K562 (cell line): ENCODE data around the gene ADARB2. TPM values are rescaled to one million over a fixed set of nuclear protein-coding genes. Genes with fewer than 3 reads are reported as not detected.

Experiments used
- ATAC-seq: fragments of 200-7000 bp; cut with Tn5 transposase; 3 replicates; pipeline ENCODE4 v1.9.1; 2020; ENCODE audit warnings: moderate library complexity
- BruUV-seq: library from RNA; stranded (reverse); fragments of 400-500 nt; replicated peaks from 2 replicates; lab custom pipeline; 2021; lab: Mats Ljungman, UMichigan
- CTCF ChIA-PET: fragments of 300-600 bp; formaldehyde crosslinking; extraction: SDS; loops from one replicate; lab custom pipeline; 2021; ENCODE audit warnings: low intra/inter-chr PET ratio; lab: Yijun Ruan, JAX
- POLR2A ChIA-PET: fragments of 300-600, 350-650 bp; sonication (Branson Sonifier 250); formaldehyde crosslinking; extraction: SDS; loops from one replicate; lab custom pipeline; 2021; ENCODE audit warnings: antibody characterized with exemption, inconsistent platforms; lab: Yijun Ruan, JAX
- DNase-seq, 4 experiments: peaks; one replicate each; pipeline versions ENCODE4 v3.0.0 to v3.0.0-alpha.2; 2011 to 2018; ENCODE audit warnings: low spot score in 3 of 4, mixed read lengths in 3 of 4; ENCODE audit errors: extremely low read depth in 1 of 4
- FAIRE-seq: peaks from 2 replicates; lab custom pipeline; 2011; peaks lifted over from hg19 to GRCh38; lab: Jason Lieb, UNC
- H2AFZ ChIP-seq: 2 replicates; pipeline ENCODE4 v1.6.0; 2011; ENCODE audit warnings: low read depth, low read length, control low read depth, inconsistent platforms
- H3K27ac ChIP-seq: fragments of 200-600 bp; 3 replicates; pipeline ENCODE4 v1.8.0; 2011; ENCODE audit warnings: low read depth, mild to moderate bottlenecking, control low read depth, inconsistent platforms, low read length, moderate library complexity, mixed read lengths; ENCODE audit errors: extremely low read depth
- H3K27me3 ChIP-seq, 2 experiments: fragments of 300-600 bp in 1 of 2; 2 replicates in 1 of 2; 3 replicates in 1 of 2; pipeline versions ENCODE4 v1.6.0 to v1.8.0; 2011; ENCODE audit warnings: inconsistent platforms in 2 of 2, low read length in 2 of 2, mild to moderate bottlenecking in 1 of 2, mixed read lengths in 1 of 2, moderate library complexity in 1 of 2; ENCODE audit not compliant: control insufficient read depth in 2 of 2, insufficient read depth in 2 of 2
- H3K36me3 ChIP-seq: fragments of 300-600 bp; 3 replicates; pipeline ENCODE4 v1.8.0; 2011; ENCODE audit warnings: mild to moderate bottlenecking, low read length, inconsistent platforms; ENCODE audit not compliant: control insufficient read depth, insufficient read depth
- H3K4me1 ChIP-seq, 2 experiments: fragments of 200-600 bp in 1 of 2; replicated peaks in 1 of 2; 2 replicates in 1 of 2; 3 replicates in 1 of 2; pipeline versions ENCODE4 v1.5.1 to v1.8.0; 2011; ENCODE audit warnings: inconsistent platforms in 2 of 2, low read length in 2 of 2, mild to moderate bottlenecking in 1 of 2, mixed read lengths in 1 of 2, moderate library complexity in 1 of 2; ENCODE audit not compliant: control insufficient read depth in 2 of 2, insufficient read depth in 2 of 2
- H3K4me2 ChIP-seq: 2 replicates; pipeline ENCODE4 v1.6.1; 2011; ENCODE audit warnings: low read length, control low read depth, inconsistent platforms, mixed read lengths; ENCODE audit not compliant: insufficient read depth
- H3K4me3 ChIP-seq: fragments of 200-600 bp; sonication (generic), shearing (Covaris generic); 2 replicates; pipeline ENCODE4 v1.5.1; 2016; ENCODE audit warnings: control low read depth, inconsistent platforms
- H3K79me2 ChIP-seq: fragments of 200-600 bp; 3 replicates; pipeline ENCODE4 v1.8.0; 2011; ENCODE audit warnings: low read length, inconsistent platforms; ENCODE audit not compliant: control insufficient read depth, insufficient read depth
- H3K9ac ChIP-seq, 2 experiments: 2 replicates each; pipeline versions ENCODE4 v1.6.0 to v1.6.1; 2011; ENCODE audit warnings: low read depth in 2 of 2, low read length in 2 of 2, control low read depth in 1 of 2, inconsistent platforms in 1 of 2, mild to moderate bottlenecking in 1 of 2, mixed read lengths in 1 of 2; ENCODE audit not compliant: insufficient read depth in 1 of 2
- H3K9me1 ChIP-seq: one replicate; pipeline ENCODE4 v1.6.0; 2011; ENCODE audit warnings: inconsistent platforms, mild to moderate bottlenecking, low read length, moderate library complexity; ENCODE audit not compliant: control insufficient read depth, insufficient read depth
- H3K9me3 ChIP-seq: replicated peaks from 2 replicates; pipeline ENCODE4 v1.5.1; 2011; ENCODE audit warnings: low read depth, low read length, inconsistent platforms; ENCODE audit not compliant: control insufficient read depth, insufficient read depth
- H4K20me1 ChIP-seq: replicated peaks from 2 replicates; pipeline ENCODE4 v1.6.1; 2011; ENCODE audit warnings: low read length, inconsistent platforms, mixed read lengths; ENCODE audit not compliant: control insufficient read depth, insufficient read depth
- LEF1 ChIP-seq: fragments of 450-650 bp; IDR thresholded peaks from 2 replicates; pipeline ENCODE4 v1.6.1; 2016; ENCODE audit warnings: mild to moderate bottlenecking
- NFATC3 ChIP-seq: fragments of 450-650 bp; IDR thresholded peaks from 2 replicates; pipeline ENCODE4 v1.6.1; 2017; ENCODE audit warnings: mild to moderate bottlenecking
- SIX5 ChIP-seq, 2 experiments: IDR thresholded peaks; 2 replicates each; pipeline ENCODE4 v1.6.1; 2011; ENCODE audit warnings: low read length in 2 of 2, borderline replicate concordance in 1 of 2, low read depth in 1 of 2, mild to moderate bottlenecking in 1 of 2, moderate library complexity in 1 of 2; ENCODE audit not compliant: insufficient read depth in 1 of 2
- SLC30A9 ChIP-seq: fragments of 250-450 bp; sonication (Bioruptor Pico); IDR thresholded peaks from 2 replicates; pipeline ENCODE4 v1.8.0; 2022; ENCODE audit warnings: mild to moderate bottlenecking, moderate library complexity
- STAT5A ChIP-seq: IDR thresholded peaks from 2 replicates; pipeline ENCODE4 v1.6.1; 2012; ENCODE audit warnings: low read length, inconsistent platforms, borderline replicate concordance
- TAF1 ChIP-seq: IDR thresholded peaks from 2 replicates; pipeline ENCODE4 v1.6.1; 2011; ENCODE audit warnings: mild to moderate bottlenecking, low read length, moderate library complexity; ENCODE audit not compliant: insufficient read depth, control insufficient read depth, severe bottlenecking; ENCODE audit errors: extremely low read depth
- TCF7 ChIP-seq: sonication (generic); IDR thresholded peaks from 2 replicates; pipeline ENCODE4 v1.6.1; 2016; ENCODE audit warnings: antibody characterized with exemption, borderline replicate concordance
- TEAD4 ChIP-seq, 2 experiments: sonication (generic) in 1 of 2; formaldehyde crosslinking in 1 of 2; IDR thresholded peaks; 2 replicates each; pipeline versions ENCODE4 v1.6.1 to v1.8.0; 2012 to 2022; ENCODE audit warnings: borderline replicate concordance in 1 of 2, inconsistent platforms in 1 of 2, low read length in 1 of 2, mild to moderate bottlenecking in 1 of 2, missing genetic modification reagents in 1 of 2
- ZFP1 ChIP-seq: fragments of 450-650 bp; formaldehyde crosslinking; IDR thresholded peaks from 2 replicates; pipeline ENCODE4 v1.4.0; 2020; ENCODE audit warnings: mild to moderate bottlenecking, mixed read lengths
- ZNF224 ChIP-seq: sonication (generic); formaldehyde crosslinking; IDR thresholded peaks from 2 replicates; pipeline ENCODE4 v1.8.0; 2022; ENCODE audit warnings: mild to moderate bottlenecking, missing genetic modification reagents
- WGBS: fragments of 100-300 bp; shearing (Covaris generic); methylation state at CpG from one replicate; pipeline ENCODE4 v1.1.6; 2016; ENCODE audit warnings: low coverage, mixed read lengths; ENCODE audit not compliant: insufficient coverage; ENCODE audit errors: missing lambda C conversion rate; 5-methylcytosine and 5-hydroxymethylcytosine counted together
- in situ Hi-C: fragments of 300-500 bp; cut with MboI; formaldehyde crosslinking; loops from 4 replicates; pipeline ENCODE4 v1.15.0; 2018; ENCODE audit warnings: inconsistent platforms, mixed read lengths
- intact Hi-C: fragments of 100-400 bp; cut with micrococcal nuclease; formaldehyde crosslinking; loops from 2 replicates; pipeline ENCODE4 v1.14.2; 2022
- polyA plus RNA-seq, 8 experiments: library from polyadenylated mRNA; depleted of rRNA in 4 of 8; stranded (reverse) in 5 of 8; unstranded in 3 of 8; fragments of >200 nt; fragmentation: Nextera tagmentation in 2 of 8; fragmentation: Illumina TruSeq in 1 of 8; extraction: Ambion mirVana in 2 of 8; extraction: Trizol in 1 of 8; gene quantifications; 2 replicates each; pipeline versions ENCODE4 v1.2.1 to v1.2.3, GENCODE V29; 2011 to 2014; ENCODE audit warnings: inconsistent platforms in 1 of 8, missing spikeins in 1 of 8
- total RNA-seq, 7 experiments: library from RNA; depleted of rRNA in 6 of 7; stranded (reverse); fragments of >200 nt in 6 of 7; fragmentation: Illumina TruSeq in 2 of 7; extraction: Trizol in 2 of 7; gene quantifications; 2 replicates each; pipeline versions ENCODE4 v1.2.1 to v1.2.3, GENCODE V29; 2011 to 2021; ENCODE audit warnings: low replicate concordance in 1 of 7
- TF ChIP-seq, protein P1 (sequence below): fragments of 450-650 bp; IDR thresholded peaks from 2 replicates; pipeline ENCODE4 v1.6.1; 2018; ENCODE audit warnings: mild to moderate bottlenecking, low read depth; ENCODE audit not compliant: partially characterized antibody
- TF ChIP-seq, protein P2 (sequence below): fragments of 250-450 bp; sonication (Bioruptor Pico); IDR thresholded peaks from 2 replicates; pipeline ENCODE4 v1.5.0; 2021
- TF ChIP-seq, protein P3 (sequence below): fragments of 250-450 bp; sonication (Bioruptor Pico); IDR thresholded peaks from 2 replicates; pipeline ENCODE4 v1.4.0; 2020; ENCODE audit warnings: borderline replicate concordance
- TF ChIP-seq, protein P4 (sequence below): fragments of 450-650 bp; IDR thresholded peaks from 2 replicates; pipeline ENCODE4 v1.6.1; 2014; ENCODE audit warnings: low read depth, mild to moderate bottlenecking, moderate library complexity, borderline replicate concordance

Gene ADARB2
- total and polyA plus RNA-seq, 9 of the 15 experiments (the other 6 are each of a cell fraction or from before 2014, with no cell fraction given): not detected

DNA sequence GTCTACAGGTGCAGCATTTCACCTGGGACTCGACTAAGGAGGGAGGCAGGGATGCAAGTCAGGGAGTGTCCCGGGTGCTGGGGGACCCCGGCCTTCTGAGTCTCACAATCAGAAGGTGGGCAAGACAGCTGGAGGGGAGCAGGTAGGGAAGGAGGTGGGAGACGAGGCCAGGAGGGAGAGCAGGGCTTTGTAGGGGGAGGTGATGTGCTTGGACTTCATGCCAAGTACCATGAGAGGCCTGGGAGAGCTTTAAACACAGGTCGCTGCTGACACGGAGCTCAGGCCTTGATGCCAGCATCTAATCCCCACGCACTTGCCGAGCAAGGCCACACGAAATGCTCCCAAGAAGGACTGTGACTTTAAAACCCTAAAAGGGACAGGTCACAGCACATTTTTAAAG lies 244.7 kb downstream of the ADARB2 start:
- WGBS: 0% methylated on average over 9 of the region's 9 CpGs
- intact Hi-C loops (no loop called here), in situ Hi-C loops (no loop called here)
- H3K27me3 ChIP-seq: no peaks in the 10 kb centered on the region; a peak in 1 of 5 replicates
- no peaks in the 10 kb centered on the region for H3K36me3 ChIP-seq
- no peak overlapping the region for H3K27ac ChIP-seq
- H3K79me2 ChIP-seq: no peaks in the 10 kb centered on the region
- H3K9me3 ChIP-seq: no peaks in the 10 kb centered on the region
- CTCF ChIA-PET: no interaction called here
- BruUV-seq: no TSS peak
- no peaks in the 10 kb centered on the region for H3K9me1 ChIP-seq
- POLR2A ChIA-PET: interaction anchor here (0.9 kb wide), 1 partner anchor 9 kb away, joined by 3 read pairs; no protein-coding TSS in a partner anchor
- H2AFZ ChIP-seq: no peak overlapping the region
- DNase-seq (no peak), FAIRE-seq (no peak), ATAC-seq (no peak)
- no peak overlapping the region for H3K4me3 ChIP-seq
- H3K4me1 ChIP-seq: no peaks in the 10 kb centered on the region
- H3K9ac ChIP-seq: no peak overlapping the region
- H4K20me1 ChIP-seq: no peaks in the 10 kb centered on the region
- H3K4me2 ChIP-seq: no peak overlapping the region
- TF ChIP-seq SLC30A9 (CRISPR knock-in tag) (no peak), NFATC3 (no peak), SIX5 (IDR thresholded peaks at IDR 0.05; ENCODE audit: borderline replicate concordance in 1 of 2, insufficient read depth in 1 of 2, low read depth in 1 of 2, low read length in 2 of 2) (no peak), TAF1 (no peak), STAT5A (no peak), ZNF224 (CRISPR knock-in tag) (no peak), TCF7 (no peak), ZFP1 (no peak), LEF1 (no peak), TEAD4 (IDR thresholded peaks at IDR 0.05; ENCODE audit: low read length) (no peak), TEAD4 (CRISPR knock-in tag; IDR thresholded peaks at IDR 0.05; ENCODE audit: borderline replicate concordance) (no peak)
- TF ChIP-seq, protein P1, sequence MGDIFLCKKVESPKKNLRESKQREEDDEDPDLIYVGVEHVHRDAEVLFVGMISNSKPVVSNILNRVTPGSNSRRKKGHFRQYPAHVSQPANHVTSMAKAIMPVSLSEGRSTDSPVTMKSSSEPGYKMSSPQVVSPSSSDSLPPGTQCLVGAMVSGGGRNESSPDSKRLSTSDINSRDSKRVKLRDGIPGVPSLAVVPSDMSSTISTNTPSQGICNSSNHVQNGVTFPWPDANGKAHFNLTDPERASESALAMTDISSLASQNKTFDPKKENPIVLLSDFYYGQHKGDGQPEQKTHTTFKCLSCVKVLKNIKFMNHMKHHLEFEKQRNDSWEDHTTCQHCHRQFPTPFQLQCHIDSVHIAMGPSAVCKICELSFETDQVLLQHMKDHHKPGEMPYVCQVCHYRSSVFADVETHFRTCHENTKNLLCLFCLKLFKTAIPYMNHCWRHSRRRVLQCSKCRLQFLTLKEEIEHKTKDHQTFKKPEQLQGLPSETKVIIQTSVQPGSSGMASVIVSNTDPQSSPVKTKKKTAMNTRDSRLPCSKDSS: no peak
- TF ChIP-seq, protein P2, sequence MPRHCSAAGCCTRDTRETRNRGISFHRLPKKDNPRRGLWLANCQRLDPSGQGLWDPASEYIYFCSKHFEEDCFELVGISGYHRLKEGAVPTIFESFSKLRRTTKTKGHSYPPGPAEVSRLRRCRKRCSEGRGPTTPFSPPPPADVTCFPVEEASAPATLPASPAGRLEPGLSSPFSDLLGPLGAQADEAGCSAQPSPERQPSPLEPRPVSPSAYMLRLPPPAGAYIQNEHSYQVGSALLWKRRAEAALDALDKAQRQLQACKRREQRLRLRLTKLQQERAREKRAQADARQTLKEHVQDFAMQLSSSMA: no peak
- TF ChIP-seq, protein P3, sequence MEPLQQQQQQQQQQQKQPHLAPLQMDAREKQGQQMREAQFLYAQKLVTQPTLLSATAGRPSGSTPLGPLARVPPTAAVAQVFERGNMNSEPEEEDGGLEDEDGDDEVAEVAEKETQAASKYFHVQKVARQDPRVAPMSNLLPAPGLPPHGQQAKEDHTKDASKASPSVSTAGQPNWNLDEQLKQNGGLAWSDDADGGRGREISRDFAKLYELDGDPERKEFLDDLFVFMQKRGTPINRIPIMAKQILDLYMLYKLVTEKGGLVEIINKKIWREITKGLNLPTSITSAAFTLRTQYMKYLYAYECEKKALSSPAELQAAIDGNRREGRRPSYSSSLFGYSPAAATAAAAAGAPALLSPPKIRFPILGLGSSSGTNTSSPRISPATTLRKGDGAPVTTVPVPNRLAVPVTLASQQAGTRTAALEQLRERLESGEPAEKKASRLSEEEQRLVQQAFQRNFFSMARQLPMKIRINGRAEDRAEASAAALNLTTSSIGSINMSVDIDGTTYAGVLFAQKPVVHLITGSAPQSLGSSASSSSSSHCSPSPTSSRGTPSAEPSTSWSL (CRISPR knock-in tag): no peak
- TF ChIP-seq, protein P4, sequence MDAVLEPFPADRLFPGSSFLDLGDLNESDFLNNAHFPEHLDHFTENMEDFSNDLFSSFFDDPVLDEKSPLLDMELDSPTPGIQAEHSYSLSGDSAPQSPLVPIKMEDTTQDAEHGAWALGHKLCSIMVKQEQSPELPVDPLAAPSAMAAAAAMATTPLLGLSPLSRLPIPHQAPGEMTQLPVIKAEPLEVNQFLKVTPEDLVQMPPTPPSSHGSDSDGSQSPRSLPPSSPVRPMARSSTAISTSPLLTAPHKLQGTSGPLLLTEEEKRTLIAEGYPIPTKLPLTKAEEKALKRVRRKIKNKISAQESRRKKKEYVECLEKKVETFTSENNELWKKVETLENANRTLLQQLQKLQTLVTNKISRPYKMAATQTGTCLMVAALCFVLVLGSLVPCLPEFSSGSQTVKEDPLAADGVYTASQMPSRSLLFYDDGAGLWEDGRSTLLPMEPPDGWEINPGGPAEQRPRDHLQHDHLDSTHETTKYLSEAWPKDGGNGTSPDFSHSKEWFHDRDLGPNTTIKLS: no peak
